Sigmoid colon (tissue), 7 donors: Measurements from ENCODE around the gene RADX. TPM values are rescaled to one million over a fixed set of nuclear protein-coding genes. Genes with fewer than 3 reads are reported as not detected.

Source experiments
- DNase-seq: peaks from one replicate; pipeline ENCODE4 v3.0.0-alpha.2; 2019
- H3K27ac ChIP-seq, 4 donors: fragments of 200-600 bp; sonication (generic); one replicate each; pipeline ENCODE4 v1.5.1; 2016 to 2019; ENCODE audit warnings: mild to moderate bottlenecking in 1 of 4
- H3K27me3 ChIP-seq, 3 donors: fragments of 200-600 bp; sonication (generic); one replicate each; pipeline ENCODE4 v1.5.1; 2019; ENCODE audit warnings: mild to moderate bottlenecking in 1 of 3
- H3K36me3 ChIP-seq, 4 donors: fragments of 200-600 bp; sonication (generic); one replicate each; pipeline ENCODE4 v1.5.1; 2016 to 2019
- H3K4me1 ChIP-seq, 4 donors: fragments of 200-600 bp; sonication (generic); one replicate each; pipeline ENCODE4 v1.5.1; 2017 to 2019
- H3K4me3 ChIP-seq, 4 donors: fragments of 200-600 bp; sonication (generic); one replicate each; pipeline ENCODE4 v1.5.1; 2017 to 2019; ENCODE audit warnings: mild to moderate bottlenecking in 2 of 4, moderate library complexity in 1 of 4
- H3K9me3 ChIP-seq, 4 donors: fragments of 200-600 bp in 3 of 4; sonication (generic) in 3 of 4; one replicate each; pipeline versions ENCODE4 v1.5.1 to v1.6.1; 2013 to 2019
- CTCF ChIP-seq, 4 experiments: fragments of 450-650 bp in 3 of 4; fragments of 200-600 bp in 1 of 4; IDR thresholded peaks; one replicate each; pipeline ENCODE4 v1.5.1; 2016 to 2019; ENCODE audit warnings: antibody characterized with exemption in 4 of 4, mild to moderate bottlenecking in 3 of 4, moderate library complexity in 2 of 4
- EP300 ChIP-seq, 4 donors: sonication (generic); formaldehyde crosslinking; IDR thresholded peaks; one replicate each; pipeline ENCODE4 v1.6.1; 2017; ENCODE audit warnings: antibody characterized with exemption in 4 of 4
- POLR2A ChIP-seq, 2 donors: fragments of 450-650 bp; IDR thresholded peaks; one replicate each; pipeline ENCODE4 v1.6.1; 2016; ENCODE audit warnings: antibody characterized with exemption in 2 of 2, mild to moderate bottlenecking in 2 of 2, moderate library complexity in 2 of 2
- POLR2AphosphoS5 ChIP-seq, 4 donors: sonication (generic); formaldehyde crosslinking; IDR thresholded peaks; one replicate each; pipeline ENCODE4 v1.6.1; 2017; ENCODE audit warnings: antibody characterized with exemption in 4 of 4
- WGBS, 2 donors: extraction: QIAGEN DNeasy Blood & Tissue Kit; methylation state at CpG; one replicate each; pipeline ENCODE4 v1.1.7; 2013; 5-methylcytosine and 5-hydroxymethylcytosine counted together
- intact Hi-C: fragments of 100-400 bp; cut with DNase I; formaldehyde crosslinking; loops from one replicate; pipeline ENCODE4 v1.15.1; 2023
- polyA plus RNA-seq, 3 donors: library from polyadenylated mRNA; stranded (reverse); fragments of 200-250 nt; gene quantifications; one replicate each; pipeline ENCODE4 v1.2.3, GENCODE V29; 2013
- total RNA-seq, 4 donors: library from RNA; depleted of rRNA; stranded (reverse); fragments of >200 nt; gene quantifications; one replicate each; pipeline ENCODE4 v1.1.0, GENCODE V29; 2016
- donor health status: healthy with polysubstance abuse.
- donor health status: Bipolar disorder and iron deficiency.
- donor health status: healthy.

The RADX gene
- total and polyA plus RNA-seq, 7 donors, result 0.60 to 7.3 (median 1.1) TPM

GRCh38 chrX:106588801-106589200, 23.0 kb upstream of the RADX start:
- intact Hi-C loops, result no loop called here
- DNase-seq, result no peak
- Histone ChIP-seq H3K4me3 (no peak overlapping the region), H3K4me1 (no peaks in the 10 kb centered on the region), H3K27me3 (no peaks in the 10 kb centered on the region), H3K9me3 (no peaks in the 10 kb centered on the region), H3K36me3 (no peaks in the 10 kb centered on the region), H3K27ac (no peak overlapping the region)
- 66 to 76% methylated on average over 2 of the region's 2 CpGs for WGBS, 2 donors
- TF ChIP-seq CTCF (IDR thresholded peaks at IDR 0.05), result no peak
- TF ChIP-seq EP300 (IDR thresholded peaks at IDR 0.05), result no peak
- TF ChIP-seq POLR2A (IDR thresholded peaks at IDR 0.05), result no peak
- TF ChIP-seq POLR2AphosphoS5 (IDR thresholded peaks at IDR 0.05), result no peak

GRCh38 chrX:106599411-106599810, 12.4 kb upstream of the RADX start:
- no peaks in the 10 kb centered on the region for H3K27me3 ChIP-seq
- TF ChIP-seq CTCF (IDR thresholded peaks at IDR 0.05) (no peak), POLR2A (IDR thresholded peaks at IDR 0.05) (no peak), POLR2AphosphoS5 (IDR thresholded peaks at IDR 0.05) (no peak), EP300 (IDR thresholded peaks at IDR 0.05) (no peak)
- H3K9me3 ChIP-seq, result no peaks in the 10 kb centered on the region
- H3K4me3 ChIP-seq, result no peak overlapping the region
- H3K27ac ChIP-seq, result no peak overlapping the region
- no peaks in the 10 kb centered on the region for H3K36me3 ChIP-seq
- intact Hi-C loops, result no loop called here
- 26 to 74% methylated on average over 2 of the region's 2 CpGs for WGBS, 2 donors
- no peaks in the 10 kb centered on the region for H3K4me1 ChIP-seq
- DNase-seq, result no peak

GRCh38 chrX:106606571-106606970, 5.2 kb upstream of the RADX start:
- intact Hi-C loops, result no loop called here
- no peaks in the 10 kb centered on the region for H3K27me3 ChIP-seq
- no peak overlapping the region for H3K27ac ChIP-seq
- TF ChIP-seq POLR2AphosphoS5 (IDR thresholded peaks at IDR 0.05) (no peak), CTCF (IDR thresholded peaks at IDR 0.05) (no peak), POLR2A (IDR thresholded peaks at IDR 0.05) (no peak), EP300 (IDR thresholded peaks at IDR 0.05) (no peak)
- no peak for DNase-seq
- no peaks in the 10 kb centered on the region for H3K36me3 ChIP-seq
- no peaks in the 10 kb centered on the region for H3K4me1 ChIP-seq
- no peaks in the 10 kb centered on the region for H3K9me3 ChIP-seq
- 91 to 95% methylated on average over 1 of the region's 1 CpG for WGBS, 2 donors
- no peak overlapping the region for H3K4me3 ChIP-seq

GRCh38 chrX:106608016-106608415, 3.8 kb upstream of the RADX start:
- H3K4me1 ChIP-seq, result peaks cover 0 to 4% (median 0%) of the 10 kb centered on the region in 4 donors
- WGBS, 2 donors, result 29 to 52% methylated on average over 6 of the region's 6 CpGs

More at GRCh38 chrX:106608016-106608415, 3.8 kb upstream of the RADX start:
- H3K27ac ChIP-seq, result no peak overlapping the region
- TF ChIP-seq EP300 (IDR thresholded peaks at IDR 0.05) (no peak), POLR2AphosphoS5 (IDR thresholded peaks at IDR 0.05) (no peak), POLR2A (IDR thresholded peaks at IDR 0.05) (no peak), CTCF (IDR thresholded peaks at IDR 0.05) (no peak)
- no peak overlapping the region for H3K4me3 ChIP-seq
- intact Hi-C loops, result no loop called here
- DNase-seq, result no peak
- H3K9me3 ChIP-seq, result no peaks in the 10 kb centered on the region
- no peaks in the 10 kb centered on the region for H3K36me3 ChIP-seq
- H3K27me3 ChIP-seq, result no peaks in the 10 kb centered on the region
